ENCODE measurements around the gene DNAJC11. TPM values are rescaled to one million over a fixed set of nuclear protein-coding genes. Genes with fewer than 3 reads are reported as not detected.

Gene DNAJC11
- total RNA-seq, 2 donors from 2014 or later = 64.7 to 71.1 TPM

DNA sequence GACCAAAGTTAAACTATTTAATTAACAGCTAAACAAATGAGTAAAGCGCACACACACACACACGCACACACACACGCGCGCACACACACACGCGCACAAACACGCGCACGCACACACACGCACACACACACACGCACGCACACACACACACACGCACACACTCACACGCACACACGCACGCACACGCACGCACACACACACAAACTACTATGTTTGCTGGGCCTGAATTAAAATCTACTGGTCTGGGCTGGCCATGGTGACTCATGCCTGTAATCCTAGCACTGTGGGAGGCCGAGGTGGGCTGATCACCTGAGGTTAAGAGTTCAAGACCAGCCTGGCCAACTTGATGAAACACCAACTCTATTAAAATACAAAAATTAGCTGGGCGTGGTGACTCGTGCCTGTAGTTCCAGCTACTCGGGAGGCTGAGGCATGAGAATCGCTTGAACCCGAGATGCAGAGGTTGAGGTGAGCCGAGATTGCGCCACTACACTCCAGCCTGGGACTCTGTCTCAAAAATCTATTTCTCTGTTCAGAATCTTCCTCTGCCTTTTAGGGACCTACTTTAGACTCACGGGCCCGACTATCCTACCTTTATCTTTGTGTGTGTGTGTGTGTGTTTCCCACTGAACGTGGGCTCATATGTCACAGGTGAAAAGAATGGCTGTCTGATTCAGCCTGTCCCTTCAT lies 37.5 kb upstream of the DNAJC11 start:
- no peaks in the 10 kb centered on the region for H3K36me3 ChIP-seq (ENCODE audit: control insufficient read depth, insufficient read depth, low read length)
- H3K4me1 Mint-ChIP-seq = peaks cover 6% of the 10 kb centered on the region
- peaks cover 7% of the 10 kb centered on the region for H3K27me3 Mint-ChIP-seq (ENCODE audit: insufficient read depth)
- H3K9me3 Mint-ChIP-seq = no peaks in the 10 kb centered on the region
- H3K4me3 Mint-ChIP-seq = no peak overlapping the region
- TF ChIP-seq, protein P1, sequence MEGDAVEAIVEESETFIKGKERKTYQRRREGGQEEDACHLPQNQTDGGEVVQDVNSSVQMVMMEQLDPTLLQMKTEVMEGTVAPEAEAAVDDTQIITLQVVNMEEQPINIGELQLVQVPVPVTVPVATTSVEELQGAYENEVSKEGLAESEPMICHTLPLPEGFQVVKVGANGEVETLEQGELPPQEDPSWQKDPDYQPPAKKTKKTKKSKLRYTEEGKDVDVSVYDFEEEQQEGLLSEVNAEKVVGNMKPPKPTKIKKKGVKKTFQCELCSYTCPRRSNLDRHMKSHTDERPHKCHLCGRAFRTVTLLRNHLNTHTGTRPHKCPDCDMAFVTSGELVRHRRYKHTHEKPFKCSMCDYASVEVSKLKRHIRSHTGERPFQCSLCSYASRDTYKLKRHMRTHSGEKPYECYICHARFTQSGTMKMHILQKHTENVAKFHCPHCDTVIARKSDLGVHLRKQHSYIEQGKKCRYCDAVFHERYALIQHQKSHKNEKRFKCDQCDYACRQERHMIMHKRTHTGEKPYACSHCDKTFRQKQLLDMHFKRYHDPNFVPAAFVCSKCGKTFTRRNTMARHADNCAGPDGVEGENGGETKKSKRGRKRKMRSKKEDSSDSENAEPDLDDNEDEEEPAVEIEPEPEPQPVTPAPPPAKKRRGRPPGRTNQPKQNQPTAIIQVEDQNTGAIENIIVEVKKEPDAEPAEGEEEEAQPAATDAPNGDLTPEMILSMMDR (conservative IDR thresholded peaks at IDR 0.05) = no peak
- H3K4me1 ChIP-seq (ENCODE audit: control insufficient read depth, insufficient read depth, low read length) = no peaks in the 10 kb centered on the region
- no peak overlapping the region for H3K27ac Mint-ChIP-seq
- H3K9ac ChIP-seq (ENCODE audit: extremely low read depth, low read length, poor library complexity, severe bottlenecking) = no peak overlapping the region
- no peak overlapping the region for H3K4me3 ChIP-seq (ENCODE audit: low read length)
- H3K27ac ChIP-seq (ENCODE audit: low read depth, low read length) = no peak overlapping the region
- no peaks in the 10 kb centered on the region for H3K27me3 ChIP-seq (ENCODE audit: control insufficient read depth, insufficient read depth, low read length, poor library complexity, severe bottlenecking)
- no peaks in the 10 kb centered on the region for H3K9me3 ChIP-seq (ENCODE audit: control insufficient read depth, low read length)
- H3K36me3 Mint-ChIP-seq (ENCODE audit: low read depth) = no peaks in the 10 kb centered on the region
- 91% methylated on average over 9 to 21 of the region's 30 CpGs for WGBS, 2 experiments (ENCODE audit: insufficient coverage in 1 of 2, insufficient read length in 1 of 2)
- no peak for DNase-seq

DNA sequence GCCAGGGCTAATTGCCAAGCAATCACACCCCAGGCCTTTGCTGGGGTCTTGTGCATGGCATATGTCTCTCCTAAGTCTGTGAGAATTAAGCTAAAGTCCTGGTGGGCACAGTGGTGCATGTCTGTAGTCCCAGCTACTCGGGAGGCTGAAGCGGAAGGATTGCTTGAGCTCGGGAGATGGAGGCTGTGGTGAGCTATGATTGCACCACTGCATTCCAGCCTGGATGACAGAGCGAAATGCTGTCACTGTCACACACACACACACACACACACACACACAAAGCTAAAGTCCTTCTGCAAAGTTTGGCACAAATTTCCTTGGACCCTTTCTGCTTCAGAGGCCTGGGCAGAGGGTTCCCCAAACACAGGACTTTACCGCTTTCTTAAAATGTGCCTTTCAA lies 31.3 kb upstream of the DNAJC11 start:
- Mint-ChIP-seq H3K9me3 (no peaks in the 10 kb centered on the region), H3K36me3 (ENCODE audit: low read depth) (no peaks in the 10 kb centered on the region), H3K4me3 (no peak overlapping the region), H3K27me3 (ENCODE audit: insufficient read depth) (peaks cover 7% of the 10 kb centered on the region), H3K27ac (no peak overlapping the region), H3K4me1 (no peaks in the 10 kb centered on the region)
- H3K4me1 ChIP-seq (ENCODE audit: control insufficient read depth, insufficient read depth, low read length) = no peaks in the 10 kb centered on the region
- no peak overlapping the region for H3K4me3 ChIP-seq (ENCODE audit: low read length)
- H3K9ac ChIP-seq (ENCODE audit: extremely low read depth, low read length, poor library complexity, severe bottlenecking) = no peak overlapping the region
- 87 to 88% methylated on average over 1 to 5 of the region's 5 CpGs for WGBS, 2 experiments (ENCODE audit: insufficient coverage in 1 of 2, insufficient read length in 1 of 2)
- TF ChIP-seq, protein P1 (conservative IDR thresholded peaks at IDR 0.05) = no peak
- H3K27me3 ChIP-seq (ENCODE audit: control insufficient read depth, insufficient read depth, low read length, poor library complexity, severe bottlenecking) = no peaks in the 10 kb centered on the region
- H3K36me3 ChIP-seq (ENCODE audit: control insufficient read depth, insufficient read depth, low read length) = no peaks in the 10 kb centered on the region
- H3K27ac ChIP-seq (ENCODE audit: low read depth, low read length) = no peak overlapping the region
- no peaks in the 10 kb centered on the region for H3K9me3 ChIP-seq (ENCODE audit: control insufficient read depth, low read length)
- DNase-seq = no peak

DNA sequence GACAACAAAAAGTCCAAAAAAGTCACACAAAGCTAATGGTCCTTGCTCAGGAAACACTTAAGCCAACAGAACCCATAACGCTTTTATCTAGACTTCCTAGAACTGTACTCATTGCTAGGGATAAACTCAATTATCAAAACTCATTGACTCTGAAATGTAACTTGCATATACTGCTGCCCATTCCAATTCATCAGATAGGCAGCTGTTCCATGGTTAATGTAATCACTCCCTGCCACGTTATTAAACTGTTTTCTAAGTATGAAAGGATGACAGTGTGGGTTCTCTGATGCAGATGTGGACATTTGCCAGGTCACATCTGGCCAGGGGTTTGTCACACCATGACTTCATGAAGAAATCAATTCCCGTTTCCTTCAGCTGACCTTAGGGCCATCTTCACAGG lies 30.3 kb upstream of the DNAJC11 start:
- no peaks in the 10 kb centered on the region for H3K36me3 Mint-ChIP-seq (ENCODE audit: low read depth)
- Histone ChIP-seq H3K9ac (ENCODE audit: extremely low read depth, low read length, poor library complexity, severe bottlenecking) (no peak overlapping the region), H3K4me3 (ENCODE audit: low read length) (no peak overlapping the region), H3K27me3 (ENCODE audit: control insufficient read depth, insufficient read depth, low read length, poor library complexity, severe bottlenecking) (no peaks in the 10 kb centered on the region), H3K36me3 (ENCODE audit: control insufficient read depth, insufficient read depth, low read length) (no peaks in the 10 kb centered on the region), H3K9me3 (ENCODE audit: control insufficient read depth, low read length) (no peaks in the 10 kb centered on the region), H3K27ac (ENCODE audit: low read depth, low read length) (no peak overlapping the region), H3K4me1 (ENCODE audit: control insufficient read depth, insufficient read depth, low read length) (no peaks in the 10 kb centered on the region)
- TF ChIP-seq, protein P1 (conservative IDR thresholded peaks at IDR 0.05) = no peak
- peaks cover 7% of the 10 kb centered on the region for H3K27me3 Mint-ChIP-seq (ENCODE audit: insufficient read depth)
- no peak overlapping the region for H3K27ac Mint-ChIP-seq
- no peak for DNase-seq
- no peaks in the 10 kb centered on the region for H3K4me1 Mint-ChIP-seq
- 88 to 94% methylated on average over 2 to 3 of the region's 3 CpGs for WGBS, 2 experiments (ENCODE audit: insufficient coverage in 1 of 2, insufficient read length in 1 of 2)
- H3K4me3 Mint-ChIP-seq = no peak overlapping the region
- H3K9me3 Mint-ChIP-seq = no peaks in the 10 kb centered on the region

All from endodermal cell (in vitro differentiated cells).